ENCODE measurements around the gene WIPF2.

DNA sequence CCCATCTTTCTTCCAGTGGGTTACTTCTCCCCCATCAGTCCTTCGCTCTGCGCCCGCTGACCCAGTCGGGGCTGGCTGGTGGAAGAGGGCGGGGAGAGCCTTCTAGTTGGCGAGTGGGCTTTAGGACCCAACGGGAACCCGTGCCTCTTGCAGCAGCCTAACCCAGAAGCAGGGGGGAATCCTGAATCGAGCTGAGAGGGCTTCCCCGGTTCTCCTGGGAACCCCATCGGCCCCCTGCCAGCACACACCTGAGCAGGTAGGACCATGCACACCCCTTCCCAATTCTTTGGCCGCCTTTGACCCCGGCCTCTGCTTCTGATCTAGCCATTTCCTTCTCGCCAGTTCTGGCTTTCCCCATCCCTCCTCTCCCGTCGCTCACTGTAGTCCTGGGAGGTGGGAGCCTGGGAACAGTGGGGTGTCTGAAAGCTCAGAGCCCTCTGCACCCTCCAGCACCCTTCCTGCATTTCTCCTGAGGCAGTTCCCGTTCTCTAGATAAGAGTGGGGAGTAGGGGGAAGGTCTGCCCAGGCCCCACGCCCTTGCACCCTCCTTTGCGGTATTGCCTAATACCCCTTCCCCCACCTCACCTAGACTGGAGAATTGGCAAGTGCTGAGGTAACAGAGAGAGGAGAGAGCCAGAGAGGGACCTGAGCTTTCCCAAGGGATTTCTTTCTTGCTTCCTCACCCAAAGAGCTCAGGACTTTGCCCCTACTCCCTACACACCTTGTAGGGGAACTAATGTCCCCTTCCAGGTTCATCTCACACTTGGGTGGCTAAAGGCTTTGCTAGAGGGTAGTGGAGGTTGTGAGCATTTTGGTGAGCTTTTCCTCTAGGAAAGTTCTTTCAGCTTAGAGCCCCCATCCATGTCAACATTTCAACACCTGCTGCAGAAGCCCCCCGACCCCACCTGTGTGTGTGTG lies 90.2 kb downstream of the WIPF2 start, which contains the start of gene RARA:
- TF ChIP-seq POLR2AphosphoS5 (IDR thresholded peaks at IDR 0.05; ENCODE audit: borderline replicate concordance, low read depth, low read length) (peak; percentile 44), EZH2 (IDR thresholded peaks at IDR 0.05) (no peak)
